Measurements from ENCODE around the gene MSH4.
"Not testable (repeated sequence)": the region's sequence is repeated elsewhere in the genome, so short reads cannot be mapped to it uniquely, and the experiment has no call there.

The MSH4 gene

GRCh38 chr1:75795703-75796193, 934 bp upstream of the MSH4 start:
- no peak for DNase-seq (ENCODE audit: extremely low read depth in 1 of 2, low read depth in 1 of 2)

DNA sequence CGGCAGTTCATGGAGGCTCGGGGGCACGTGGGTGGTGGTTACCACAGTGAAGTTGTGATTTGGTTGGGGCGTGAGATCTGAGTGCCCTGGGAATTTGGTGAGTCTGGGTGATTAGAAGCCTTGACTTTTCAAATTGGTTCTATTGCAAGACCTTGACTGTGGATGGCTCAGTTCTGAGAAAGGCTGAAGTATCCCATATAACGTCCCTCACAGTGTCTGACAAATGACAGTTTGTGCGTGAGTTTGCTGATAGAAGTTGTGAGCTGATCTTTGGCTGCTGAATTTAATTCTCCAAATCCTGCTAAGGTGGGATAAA, 549 bp downstream of the MSH4 start:
- no peak for DNase-seq (ENCODE audit: extremely low read depth in 1 of 2, low read depth in 1 of 2)

- no peak for DNase-seq (ENCODE audit: extremely low read depth in 1 of 2, low read depth in 1 of 2)
Observed at GRCh38 chr1:75797606-75798216, 1.0 kb downstream of the MSH4 start.

DNA sequence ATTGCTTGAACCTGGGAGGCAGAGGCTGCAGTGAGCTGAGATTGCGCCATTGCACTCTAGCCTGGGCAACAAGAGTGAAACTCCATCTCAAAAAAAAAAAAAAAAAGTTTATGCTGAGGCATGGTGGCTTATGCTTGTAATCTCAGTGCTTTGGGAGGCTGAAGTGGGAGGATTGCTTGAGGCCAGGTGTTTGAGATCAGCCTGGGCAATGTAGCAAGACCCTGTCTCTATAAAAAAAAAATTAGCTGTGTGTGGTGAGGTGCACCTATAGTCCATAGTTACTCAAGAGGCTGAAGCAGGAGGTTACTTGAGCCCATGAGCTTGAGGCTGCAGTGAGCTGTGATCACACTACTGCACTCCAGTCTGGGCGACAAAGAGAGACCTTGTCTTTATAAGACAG, 4.8 kb downstream of the MSH4 start:
- not testable (repeated sequence) for DNase-seq (ENCODE audit: extremely low read depth in 1 of 2, low read depth in 1 of 2)

DNA sequence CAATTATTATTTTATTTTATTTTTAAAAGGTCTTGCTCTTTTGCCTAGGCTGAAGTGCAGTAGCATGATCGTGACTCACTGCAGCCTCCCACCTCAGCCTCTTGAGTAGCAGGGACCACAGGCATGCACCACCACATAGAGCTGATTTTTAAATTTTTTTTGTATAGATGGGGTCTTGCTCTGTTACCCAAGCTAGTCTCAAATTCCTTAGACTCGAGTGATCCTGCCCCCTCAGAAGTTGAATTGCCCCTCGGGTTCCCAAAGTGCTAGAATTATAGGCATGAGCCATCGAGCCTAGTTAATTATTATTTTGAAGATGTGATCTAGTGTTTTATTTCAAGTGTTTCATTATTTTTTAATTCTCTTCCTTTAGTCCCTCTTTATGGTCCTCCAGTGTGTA, 12.2 kb downstream of the MSH4 start:
- DNase-seq (ENCODE audit: extremely low read depth in 1 of 2, low read depth in 1 of 2) = no peak

DNA sequence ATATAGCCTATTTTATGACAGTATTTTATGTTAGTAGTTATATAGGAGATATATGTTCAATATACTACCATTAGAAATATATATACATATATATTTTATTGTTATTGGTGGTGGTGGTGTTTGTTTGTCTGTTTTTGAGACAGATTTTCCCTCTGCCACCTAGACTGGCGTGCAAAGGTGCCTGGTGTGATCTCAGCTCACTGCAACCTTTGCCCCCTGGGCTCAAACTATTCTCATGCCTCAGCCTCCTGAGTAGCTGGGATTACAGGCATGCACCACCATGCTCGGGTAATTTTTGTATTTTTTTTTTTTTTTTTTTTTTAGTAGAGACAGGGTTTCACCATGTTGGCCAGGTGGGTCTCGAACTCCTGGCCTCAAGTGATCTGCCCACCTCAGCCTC, 13.4 kb downstream of the MSH4 start:
- not testable (repeated sequence) for DNase-seq (ENCODE audit: extremely low read depth in 1 of 2, low read depth in 1 of 2)

DNA sequence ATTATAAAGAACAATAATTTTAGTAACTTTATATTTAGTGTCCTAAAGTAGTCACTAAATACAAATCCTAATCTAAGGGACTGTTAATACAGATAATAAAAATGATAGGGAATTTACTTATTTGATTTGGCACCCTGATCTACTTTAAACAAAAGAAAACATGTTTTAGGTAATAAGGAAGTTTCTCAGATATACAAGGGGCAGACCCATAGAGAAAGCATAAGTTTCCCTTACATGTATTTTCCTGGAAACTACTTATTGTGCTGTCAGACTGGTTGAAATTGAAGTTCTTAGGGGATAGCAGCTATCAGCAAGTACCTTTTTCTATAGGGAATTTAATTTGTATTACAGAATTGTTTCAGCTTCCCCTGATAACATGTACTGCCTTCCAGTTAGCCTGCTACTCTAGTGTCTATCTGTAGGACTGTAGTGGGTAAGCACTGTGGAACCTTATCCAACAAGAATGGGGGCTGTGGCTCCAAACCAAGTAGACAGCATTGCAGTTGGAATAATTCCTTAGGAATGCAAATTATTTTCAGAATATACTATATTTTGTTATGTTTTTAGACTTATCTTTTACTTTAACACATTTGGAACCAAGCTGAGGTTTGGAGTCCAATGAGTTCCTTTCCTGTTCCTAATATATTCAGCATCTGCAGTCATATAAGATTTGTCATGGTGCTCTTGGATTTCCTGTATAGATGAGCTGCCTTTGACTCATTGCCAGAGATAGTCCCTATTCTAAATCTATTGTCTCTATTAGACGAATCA, 14.7 kb downstream of the MSH4 start:
- DNase-seq (ENCODE audit: extremely low read depth in 1 of 2, low read depth in 1 of 2) = no peak

- DNase-seq (ENCODE audit: extremely low read depth in 1 of 2, low read depth in 1 of 2) = no peak
Observed at GRCh38 chr1:75812065-75812464, 15.4 kb downstream of the MSH4 start.

- DNase-seq (ENCODE audit: extremely low read depth in 1 of 2, low read depth in 1 of 2) = not testable (repeated sequence)
Observed at GRCh38 chr1:75823596-75823995, 26.9 kb downstream of the MSH4 start.

- DNase-seq (ENCODE audit: extremely low read depth in 1 of 2, low read depth in 1 of 2) = no peak
Observed at GRCh38 chr1:75836528-75837100, 39.9 kb downstream of the MSH4 start.

GRCh38 chr1:75838079-75838478, 41.4 kb downstream of the MSH4 start:
- no peak for DNase-seq (ENCODE audit: extremely low read depth in 1 of 2, low read depth in 1 of 2)

DNA sequence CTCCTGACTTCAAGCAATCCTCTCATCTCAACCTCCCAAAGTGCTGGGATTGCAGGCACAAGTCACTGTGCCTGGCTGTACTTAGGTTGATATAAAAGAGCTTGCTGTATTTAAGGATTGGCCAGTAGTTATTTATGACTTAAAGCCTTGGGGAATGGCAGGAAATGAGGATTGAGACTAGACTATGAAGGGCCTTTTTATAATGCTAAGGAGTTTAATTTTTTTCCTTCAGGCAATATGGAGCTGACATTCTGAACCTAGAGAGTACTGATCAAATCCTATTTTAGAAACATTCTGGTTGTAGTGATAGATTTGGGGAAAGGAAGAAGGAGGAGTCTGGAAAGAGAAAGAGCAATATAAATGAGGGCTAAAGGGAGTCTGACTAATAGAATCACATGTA, 44.7 kb downstream of the MSH4 start:
- DNase-seq (ENCODE audit: extremely low read depth in 1 of 2, low read depth in 1 of 2) = no peak

DNA sequence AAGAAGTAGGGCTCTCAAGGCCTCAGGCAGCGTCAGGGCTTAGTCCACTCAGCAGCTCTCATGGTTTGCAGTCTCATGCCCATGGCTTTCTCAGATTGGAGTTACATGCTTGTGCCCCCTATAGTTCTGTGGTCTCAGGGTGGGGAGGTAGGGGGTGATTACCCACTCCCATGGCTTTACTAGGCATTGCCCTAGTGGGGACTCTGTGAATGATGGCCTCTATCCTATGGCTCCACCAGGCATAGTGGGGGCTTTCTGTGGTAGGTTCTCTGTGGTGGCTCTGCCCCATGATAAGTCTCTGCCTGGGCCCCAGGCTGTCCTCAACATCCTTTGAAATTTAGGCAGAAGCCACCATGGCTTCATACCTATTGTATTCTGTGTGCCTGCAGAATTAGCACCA, 48.9 kb downstream of the MSH4 start:
- DNase-seq (ENCODE audit: extremely low read depth in 1 of 2, low read depth in 1 of 2) = no peak

- DNase-seq (ENCODE audit: extremely low read depth in 1 of 2, low read depth in 1 of 2) = no peak
Observed at GRCh38 chr1:75855010-75855409, 58.3 kb downstream of the MSH4 start.

DNA sequence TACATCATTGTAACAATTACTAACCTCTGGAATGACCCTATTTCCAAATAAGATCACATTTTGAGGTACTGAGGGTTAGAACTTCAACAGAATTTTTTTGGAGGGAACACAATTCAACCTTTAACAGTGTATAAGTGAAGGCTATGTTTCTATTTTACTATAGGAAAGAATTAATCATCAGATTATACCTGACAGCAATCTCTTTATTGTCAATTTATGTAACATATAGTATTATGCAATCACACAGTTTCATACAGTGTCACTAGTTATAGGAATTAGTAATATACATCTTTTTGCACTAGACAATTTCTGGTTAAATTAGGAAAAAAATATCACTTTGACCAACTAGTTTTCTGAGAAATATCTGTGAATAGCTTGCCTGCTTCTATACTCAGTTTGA, 59.1 kb downstream of the MSH4 start:
- DNase-seq (ENCODE audit: extremely low read depth in 1 of 2, low read depth in 1 of 2) = no peak

GRCh38 chr1:75861831-75862230, 65.1 kb downstream of the MSH4 start:
- DNase-seq (ENCODE audit: extremely low read depth in 1 of 2, low read depth in 1 of 2) = no peak

- no peak for DNase-seq (ENCODE audit: extremely low read depth in 1 of 2, low read depth in 1 of 2)
Observed at GRCh38 chr1:75870951-75871350, 74.3 kb downstream of the MSH4 start.

DNA sequence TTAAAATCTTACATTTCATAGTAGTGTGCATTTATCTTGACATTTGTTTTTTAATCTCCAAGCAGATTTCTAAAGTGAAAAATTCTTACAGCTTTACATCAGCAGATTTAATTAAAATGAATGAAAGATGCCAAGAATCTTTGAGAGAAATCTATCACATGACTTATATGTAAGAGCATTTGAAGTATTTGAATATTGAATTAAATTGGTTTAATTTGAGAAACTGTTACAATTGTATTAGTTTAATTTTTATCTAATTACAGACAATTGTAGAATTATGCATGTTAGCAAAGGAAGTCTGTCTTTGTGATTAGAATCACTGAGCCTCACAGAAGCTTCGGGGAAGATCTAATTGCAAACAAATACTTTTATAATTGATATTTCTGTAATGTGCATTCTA, 83.3 kb downstream of the MSH4 start:
- DNase-seq (ENCODE audit: extremely low read depth in 1 of 2, low read depth in 1 of 2) = no peak

GRCh38 chr1:75884437-75884836, 87.8 kb downstream of the MSH4 start:
- no peak for DNase-seq (ENCODE audit: extremely low read depth in 1 of 2, low read depth in 1 of 2)

DNA sequence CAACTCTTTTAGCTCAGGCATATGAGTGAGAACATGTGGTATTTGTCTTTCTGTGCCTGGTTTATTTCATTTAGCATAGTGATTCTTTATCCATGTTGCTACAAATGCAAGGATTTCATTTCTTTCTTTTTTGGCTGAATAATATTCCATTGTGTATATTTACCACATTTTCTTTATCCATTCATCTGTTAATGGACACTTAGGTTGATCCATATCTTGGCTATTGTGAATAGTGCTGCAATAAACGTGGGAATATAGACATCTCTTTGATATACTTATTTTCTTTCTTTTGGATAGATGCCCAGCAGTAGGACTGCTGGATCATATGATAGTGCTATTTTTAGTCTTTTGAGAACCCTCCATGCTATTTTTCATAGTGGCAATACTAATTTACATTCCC, 104.7 kb downstream of the MSH4 start:
- no peak for DNase-seq (ENCODE audit: extremely low read depth in 1 of 2, low read depth in 1 of 2)

- no peak for DNase-seq (ENCODE audit: extremely low read depth in 1 of 2, low read depth in 1 of 2)
Observed at GRCh38 chr1:75908717-75909152, 112.1 kb downstream of the MSH4 start.

DNA sequence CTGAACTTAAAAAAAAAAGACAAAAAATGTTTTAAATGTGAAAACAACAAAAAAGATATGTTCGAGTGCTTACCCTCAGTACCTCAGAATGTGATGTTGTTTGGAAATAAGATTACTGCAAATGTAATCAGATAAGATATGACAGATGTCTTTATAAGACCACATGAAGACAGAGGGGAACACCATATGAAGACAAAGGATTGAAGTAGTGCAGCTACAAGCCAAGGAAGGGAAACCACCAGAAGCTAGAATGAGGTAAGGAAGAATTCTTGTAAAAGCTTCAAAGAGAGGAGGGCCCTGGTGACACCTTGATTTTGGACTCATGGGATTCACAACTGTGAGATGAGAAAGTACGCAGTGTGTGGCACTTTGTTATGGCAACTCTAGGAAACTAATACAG, 120.2 kb downstream of the MSH4 start:
- no peak for DNase-seq (ENCODE audit: extremely low read depth in 1 of 2, low read depth in 1 of 2)

All from stimulated activated CD8-positive, alpha-beta memory T cell treated with anti-CD3 and anti-CD28 coated beads, Interleukin-7, amount 100 ng/mL, for 48 hours (primary cell).